ENCODE measurements around the gene TCOF1.

Gene TCOF1

DNA sequence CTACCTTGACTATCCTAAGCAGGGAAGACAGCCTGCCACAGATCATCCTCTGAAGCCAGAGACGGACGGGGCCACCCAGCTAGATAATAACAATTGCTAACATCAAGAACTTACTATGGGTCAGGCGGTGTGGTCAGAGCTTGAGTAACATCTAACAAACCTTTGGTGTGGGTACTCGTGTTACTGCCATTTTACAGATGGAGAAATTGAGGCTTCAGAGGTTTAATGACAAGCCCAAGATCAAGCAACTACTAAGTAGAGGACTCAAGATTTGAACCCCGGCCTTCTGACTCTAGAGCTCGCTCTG, 38.1 kb upstream of the TCOF1 start:
- DNase-seq (ENCODE audit: extremely low read depth, low read depth): no peak
- TF ChIP-seq, protein P1, sequence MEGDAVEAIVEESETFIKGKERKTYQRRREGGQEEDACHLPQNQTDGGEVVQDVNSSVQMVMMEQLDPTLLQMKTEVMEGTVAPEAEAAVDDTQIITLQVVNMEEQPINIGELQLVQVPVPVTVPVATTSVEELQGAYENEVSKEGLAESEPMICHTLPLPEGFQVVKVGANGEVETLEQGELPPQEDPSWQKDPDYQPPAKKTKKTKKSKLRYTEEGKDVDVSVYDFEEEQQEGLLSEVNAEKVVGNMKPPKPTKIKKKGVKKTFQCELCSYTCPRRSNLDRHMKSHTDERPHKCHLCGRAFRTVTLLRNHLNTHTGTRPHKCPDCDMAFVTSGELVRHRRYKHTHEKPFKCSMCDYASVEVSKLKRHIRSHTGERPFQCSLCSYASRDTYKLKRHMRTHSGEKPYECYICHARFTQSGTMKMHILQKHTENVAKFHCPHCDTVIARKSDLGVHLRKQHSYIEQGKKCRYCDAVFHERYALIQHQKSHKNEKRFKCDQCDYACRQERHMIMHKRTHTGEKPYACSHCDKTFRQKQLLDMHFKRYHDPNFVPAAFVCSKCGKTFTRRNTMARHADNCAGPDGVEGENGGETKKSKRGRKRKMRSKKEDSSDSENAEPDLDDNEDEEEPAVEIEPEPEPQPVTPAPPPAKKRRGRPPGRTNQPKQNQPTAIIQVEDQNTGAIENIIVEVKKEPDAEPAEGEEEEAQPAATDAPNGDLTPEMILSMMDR (IDR thresholded peaks at IDR 0.05; ENCODE audit: low read depth, low read length): no peak

DNA sequence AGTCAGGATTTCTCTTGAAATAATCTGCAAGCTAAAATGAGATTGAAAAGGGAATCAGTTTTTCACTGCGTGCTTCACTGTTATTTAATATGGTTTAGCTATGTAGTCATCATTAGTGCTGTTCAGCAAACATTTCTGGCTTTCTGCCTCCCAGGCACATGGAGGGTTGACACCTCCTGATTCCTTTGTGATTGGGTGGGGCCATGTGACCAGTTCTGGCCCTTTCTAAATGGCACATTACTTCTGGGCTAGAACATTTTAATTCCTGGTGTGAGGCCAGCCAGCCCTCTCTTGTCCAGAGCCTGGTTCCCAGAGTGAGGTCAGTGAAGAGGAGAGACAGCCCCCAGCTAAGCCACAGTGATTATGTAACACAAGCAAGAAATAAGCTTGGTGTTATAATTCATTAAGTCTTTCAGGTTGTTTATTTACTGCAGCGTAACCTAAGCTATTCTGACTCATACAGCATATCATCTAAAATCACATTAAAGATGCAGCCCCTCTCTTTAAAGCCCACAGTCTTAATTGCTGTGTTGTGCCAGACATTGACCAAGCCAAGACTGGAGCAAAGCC, 37.4 kb upstream of the TCOF1 start:
- peak; percentile 84 for DNase-seq (ENCODE audit: extremely low read depth, low read depth)

DNA sequence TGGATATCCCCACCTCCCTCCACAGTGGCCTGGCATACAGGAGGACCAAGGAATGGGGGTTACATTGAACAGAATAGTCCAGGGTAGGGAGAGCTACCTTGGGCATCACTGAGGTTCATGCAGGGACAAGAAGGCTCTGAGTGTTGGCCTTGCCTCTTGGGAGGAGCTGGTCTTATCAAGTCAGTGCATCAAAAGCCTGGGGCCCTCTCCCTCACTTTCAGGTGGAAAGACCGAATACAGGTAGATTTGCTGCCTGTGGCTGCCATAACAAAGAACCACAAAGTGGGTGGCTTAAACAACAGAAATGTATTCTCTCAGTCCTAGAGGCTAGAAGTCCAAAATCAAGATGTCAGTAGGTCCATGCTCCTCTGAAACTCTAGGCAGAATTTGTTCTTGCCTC, 36.3 kb upstream of the TCOF1 start:
- DNase-seq (ENCODE audit: extremely low read depth, low read depth): no peak
- TF ChIP-seq, protein P1 (IDR thresholded peaks at IDR 0.05; ENCODE audit: low read depth, low read length): no peak

More for the DNA sequence above, 37.4 kb upstream of the TCOF1 start:
- TF ChIP-seq, protein P1 (IDR thresholded peaks at IDR 0.05; ENCODE audit: low read depth, low read length): no peak

DNA sequence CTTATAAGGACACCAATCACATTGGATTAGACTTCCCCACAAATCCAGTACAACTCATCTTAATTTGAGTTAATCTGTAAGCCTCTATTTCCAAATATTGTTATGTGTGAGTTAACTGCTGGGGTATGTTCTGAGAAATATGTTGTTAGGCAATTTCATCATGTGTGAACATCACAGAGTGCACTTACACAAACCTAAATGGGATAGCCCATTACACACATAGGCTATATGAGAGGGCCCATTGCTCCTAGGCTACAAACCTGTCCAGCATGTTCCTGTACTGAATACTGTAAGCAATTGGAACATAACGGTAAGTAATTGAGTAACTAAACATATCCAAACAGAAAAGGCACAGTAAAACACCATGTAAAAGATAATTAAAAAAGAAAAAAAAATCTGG, 35.7 kb upstream of the TCOF1 start:
- DNase-seq (ENCODE audit: extremely low read depth, low read depth): no peak
- TF ChIP-seq, protein P1 (IDR thresholded peaks at IDR 0.05; ENCODE audit: low read depth, low read length): no peak

DNA sequence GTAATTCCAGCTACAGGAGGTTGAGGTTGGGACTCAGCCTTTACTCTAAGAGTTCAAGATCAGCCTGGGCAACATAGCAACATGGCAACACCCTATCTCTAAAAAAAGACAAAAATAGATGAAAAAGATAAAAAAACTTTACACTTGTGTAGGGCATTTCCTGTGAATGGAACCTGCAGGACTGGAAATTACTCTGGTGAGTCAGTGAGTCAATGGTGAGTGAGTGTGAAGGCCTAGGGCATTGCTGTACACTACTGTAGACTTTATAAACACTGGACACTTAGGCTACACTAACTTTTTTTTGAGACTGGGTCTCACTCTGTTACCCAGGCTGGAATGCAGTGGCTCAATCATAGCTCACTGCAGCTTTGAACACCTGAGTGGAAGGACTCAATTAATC, 35.3 kb upstream of the TCOF1 start:
- TF ChIP-seq, protein P1 (IDR thresholded peaks at IDR 0.05; ENCODE audit: low read depth, low read length): no peak
- DNase-seq (ENCODE audit: extremely low read depth, low read depth): no peak

DNA sequence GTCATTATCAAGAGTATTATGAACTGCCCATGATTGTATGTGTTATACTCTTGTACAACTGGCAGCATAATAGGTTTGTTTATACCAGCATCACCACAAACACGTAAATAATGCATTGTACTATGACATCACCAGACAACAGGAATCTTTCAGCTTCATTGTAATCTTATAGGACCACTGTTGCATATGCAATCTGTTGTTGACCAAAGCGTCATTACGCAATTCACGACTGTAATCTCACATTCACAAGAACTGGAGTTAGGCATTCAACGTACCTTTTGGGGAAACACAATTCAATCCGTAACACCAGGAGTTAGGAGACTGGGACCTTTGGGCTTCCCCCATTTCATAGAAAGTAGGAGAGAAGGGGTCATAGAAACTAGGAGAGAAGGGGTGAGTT, 34.4 kb upstream of the TCOF1 start:
- TF ChIP-seq, protein P1 (IDR thresholded peaks at IDR 0.05; ENCODE audit: low read depth, low read length): no peak
- no peak for DNase-seq (ENCODE audit: extremely low read depth, low read depth)

DNA sequence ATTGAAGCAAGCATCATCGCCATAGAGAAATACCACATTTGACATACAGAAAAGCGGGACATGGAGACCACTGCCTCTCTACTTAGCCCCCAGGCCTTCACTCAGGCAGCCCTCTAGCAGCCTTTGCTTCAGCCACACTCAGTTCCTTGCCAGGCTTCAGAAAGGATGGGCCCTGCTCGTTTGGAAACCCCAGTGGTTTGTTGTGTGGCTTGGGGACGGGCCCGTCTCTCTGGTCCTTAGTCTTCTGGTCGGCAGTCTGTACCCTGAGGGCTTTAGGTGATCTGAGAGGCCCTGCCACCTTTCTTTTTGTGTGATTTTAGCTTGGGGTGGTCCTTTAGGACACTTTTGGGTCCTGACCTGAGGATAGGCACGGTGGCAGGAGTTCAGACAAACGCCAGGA, 33.7 kb upstream of the TCOF1 start:
- DNase-seq (ENCODE audit: extremely low read depth, low read depth): no peak
- TF ChIP-seq, protein P1 (IDR thresholded peaks at IDR 0.05; ENCODE audit: low read depth, low read length): no peak

All from AG09319 (cell line).